HCT116 (cell line): ENCODE results near the gene GSTA3. TPM values are rescaled to one million over a fixed set of nuclear protein-coding genes. Genes with fewer than 3 reads are reported as not detected.
"Not testable (repeated sequence)": the region's sequence is repeated elsewhere in the genome, so short reads cannot be mapped to it uniquely, and the experiment has no call there.

ENCODE experiments used
- ATAC-seq: fragments of 200-7000 bp; cut with Tn5 transposase; 2 replicates; pipeline ENCODE4 v1.9.1; 2020; ENCODE audit warnings: mild to moderate bottlenecking, moderate library complexity
- BruUV-seq: library from RNA; stranded (reverse); fragments of 400-500 nt; replicated peaks from 2 replicates; lab custom pipeline; 2021; lab: Mats Ljungman, UMichigan
- CTCF ChIA-PET: fragments of 300-600 bp; sonication (Branson Sonifier 250); formaldehyde crosslinking; loops from one replicate; lab custom pipeline; 2021; ENCODE audit warnings: antibody characterized with exemption; lab: Charles Lee
- POLR2A ChIA-PET: fragments of 300-600, 350-600 bp; sonication (Branson Sonifier 250); formaldehyde crosslinking; loops from one replicate; lab custom pipeline; 2021; ENCODE audit warnings: antibody characterized with exemption; lab: Charles Lee
- RAD21 ChIA-PET, 2 experiments: fragments of 300-600 bp; sonication (Branson Sonifier 250); formaldehyde crosslinking; loops; one replicate each; lab custom pipeline; 2023; ENCODE audit warnings: low total read pairs in 2 of 2; ENCODE audit not compliant: uncharacterized antibody in 2 of 2, unreplicated experiment in 2 of 2, low non-redundant PET in 1 of 2; lab: Charles Lee
- DNase-seq: peaks from one replicate; pipeline ENCODE4 v3.0.0-alpha.2; 2010; ENCODE audit warnings: low read depth, low spot score
- H2AFZ ChIP-seq: fragments of 200-600 bp; shearing (Covaris generic), sonication (generic); 2 replicates; pipeline ENCODE4 v1.6.1; 2017; ENCODE audit warnings: low read depth, mixed run types, mixed read lengths, antibody characterized with exemption, low read length; ENCODE audit not compliant: poor library complexity, severe bottlenecking
- H3K27ac ChIP-seq: 2 replicates; pipeline ENCODE4 v1.5.1; 2012; ENCODE audit warnings: low read depth, low read length
- H3K27me3 ChIP-seq: fragments of 200-600 bp; sonication (generic); 2 replicates; pipeline ENCODE4 v1.6.1; 2016; ENCODE audit warnings: mixed run types, low read length, mixed read lengths; ENCODE audit not compliant: insufficient read depth
- H3K36me3 ChIP-seq, 2 experiments: fragments of 200-500 bp in 1 of 2; fragments of 200-600 bp in 1 of 2; sonication (Bioruptor generic) in 1 of 2; sonication (generic) in 1 of 2; 2 replicates each; pipeline versions ENCODE4 v1.5.1 to v1.6.1; 2014 to 2016; ENCODE audit warnings: low read length in 2 of 2, inconsistent platforms in 1 of 2, mixed read lengths in 1 of 2, mixed run types in 1 of 2; ENCODE audit not compliant: insufficient read depth in 2 of 2, control insufficient read depth in 1 of 2
- H3K4me1 ChIP-seq, 2 experiments: fragments of 200-600 bp in 1 of 2; sonication (generic) in 1 of 2; 2 replicates each; pipeline versions ENCODE4 v1.5.1 to v1.6.1; 2012 to 2017; ENCODE audit warnings: low read length in 2 of 2, inconsistent platforms in 1 of 2, mild to moderate bottlenecking in 1 of 2, mixed read lengths in 1 of 2, mixed run types in 1 of 2, moderate library complexity in 1 of 2; ENCODE audit not compliant: insufficient read depth in 2 of 2, control insufficient read depth in 1 of 2
- H3K4me2 ChIP-seq: fragments of 200-600 bp; sonication (generic); 2 replicates; pipeline ENCODE4 v1.6.1; 2017; ENCODE audit warnings: mixed run types, low read length, mixed read lengths
- H3K4me3 ChIP-seq, 2 experiments: fragments of 200-600 bp in 1 of 2; sonication (generic) in 1 of 2; replicated peaks in 1 of 2; 2 replicates each; pipeline ENCODE4 v1.5.1; 2011 to 2016; ENCODE audit warnings: low read length in 2 of 2, control low read depth in 1 of 2, low read depth in 1 of 2, mild to moderate bottlenecking in 1 of 2, mixed read lengths in 1 of 2, mixed run types in 1 of 2
- H3K79me2 ChIP-seq: fragments of 200-600 bp; sonication (generic); 2 replicates; pipeline ENCODE4 v1.6.1; 2017; ENCODE audit warnings: mild to moderate bottlenecking, mixed run types, low read length, moderate library complexity, mixed read lengths; ENCODE audit not compliant: insufficient read depth
- H3K9ac ChIP-seq: fragments of 200-600 bp; sonication (generic); 2 replicates; pipeline ENCODE4 v1.6.1; 2016; ENCODE audit warnings: low read length, mixed read lengths
- H3K9me2 ChIP-seq: fragments of 200-600 bp; sonication (generic), shearing (Covaris generic); 2 replicates; pipeline ENCODE4 v1.6.1; 2017; ENCODE audit warnings: mixed run types, mild to moderate bottlenecking, moderate library complexity; ENCODE audit not compliant: insufficient read depth
- H3K9me3 ChIP-seq, 2 experiments: fragments of 200-500 bp in 1 of 2; fragments of 200-600 bp in 1 of 2; sonication (Bioruptor generic) in 1 of 2; sonication (generic) in 1 of 2; 2 replicates each; pipeline ENCODE4 v1.6.1; 2014 to 2017; ENCODE audit warnings: low read length in 2 of 2, mixed read lengths in 2 of 2, inconsistent platforms in 1 of 2, low read depth in 1 of 2, mild to moderate bottlenecking in 1 of 2, mixed run types in 1 of 2, moderate library complexity in 1 of 2; ENCODE audit not compliant: control insufficient read depth in 1 of 2, insufficient read depth in 1 of 2
- H4K20me1 ChIP-seq: fragments of 200-600 bp; sonication (generic), shearing (Covaris generic); 2 replicates; pipeline ENCODE4 v1.6.1; 2017; ENCODE audit warnings: mixed run types, mild to moderate bottlenecking, moderate library complexity; ENCODE audit not compliant: insufficient read depth
- CBX3 ChIP-seq: IDR thresholded peaks from 2 replicates; pipeline ENCODE4 v1.6.1; 2012; ENCODE audit warnings: low read depth
- CEBPB ChIP-seq: IDR thresholded peaks from 2 replicates; pipeline ENCODE4 v1.6.1; 2012; ENCODE audit warnings: low read depth
- ELF1 ChIP-seq: IDR thresholded peaks from 2 replicates; pipeline ENCODE4 v1.6.1; 2012; ENCODE audit warnings: low read depth, borderline replicate concordance
- EZH2 ChIP-seq: fragments of 200-600 bp; sonication (generic); IDR thresholded peaks from 2 replicates; pipeline ENCODE4 v1.6.1; 2017; ENCODE audit warnings: antibody characterized with exemption, mixed run types
- FOSL1 ChIP-seq: IDR thresholded peaks from 2 replicates; pipeline ENCODE4 v1.6.1; 2012; ENCODE audit warnings: low read depth
- JUND ChIP-seq: IDR thresholded peaks from 2 replicates; pipeline ENCODE4 v1.6.1; 2012
- POLR2A ChIP-seq: IDR thresholded peaks from 2 replicates; pipeline ENCODE4 v1.7.0; 2011; ENCODE audit warnings: borderline replicate concordance; ENCODE audit not compliant: insufficient read depth, insufficient read length; ENCODE audit errors: extremely low read depth
- SIN3A ChIP-seq: IDR thresholded peaks from 2 replicates; pipeline ENCODE4 v1.6.1; 2012; ENCODE audit warnings: low read depth
- SP1 ChIP-seq: IDR thresholded peaks from 2 replicates; pipeline ENCODE4 v1.6.1; 2012; ENCODE audit warnings: low read depth
- TCF7L2 ChIP-seq: IDR thresholded peaks from 2 replicates; pipeline ENCODE4 v1.7.0; 2011; ENCODE audit warnings: borderline replicate concordance, inconsistent platforms; ENCODE audit not compliant: insufficient read depth, insufficient read length; ENCODE audit errors: extremely low read depth
- YY1 ChIP-seq: IDR thresholded peaks from 2 replicates; pipeline ENCODE4 v1.6.1; 2011; ENCODE audit warnings: low read length, low read depth, moderate library complexity, mild to moderate bottlenecking; ENCODE audit not compliant: insufficient replicate concordance; ENCODE audit errors: extremely low read depth
- ZNF274 ChIP-seq: fragments of 200-500 bp; sonication (Bioruptor generic); IDR thresholded peaks from 2 replicates; pipeline ENCODE4 v1.6.1; 2014; ENCODE audit warnings: mild to moderate bottlenecking, low read depth, low read length, inconsistent platforms
- intact Hi-C: fragments of 100-400 bp; cut with micrococcal nuclease; formaldehyde crosslinking; loops from 2 replicates; pipeline ENCODE4 v1.10.0; 2022
- total RNA-seq: library from RNA; stranded (reverse); gene quantifications from one replicate; pipeline ENCODE4 v1.2.1, GENCODE V29; 2021; ENCODE audit not compliant: unreplicated experiment
- TF ChIP-seq, protein P1 (sequence below): IDR thresholded peaks from 2 replicates; pipeline ENCODE4 v1.6.1; 2012
- TF ChIP-seq, protein P2 (sequence below): IDR thresholded peaks from 2 replicates; pipeline ENCODE4 v1.6.1; 2012; ENCODE audit warnings: low read depth

GSTA3 gene
- total RNA-seq, 1 experiment from 2014 or later: not detected

DNA sequence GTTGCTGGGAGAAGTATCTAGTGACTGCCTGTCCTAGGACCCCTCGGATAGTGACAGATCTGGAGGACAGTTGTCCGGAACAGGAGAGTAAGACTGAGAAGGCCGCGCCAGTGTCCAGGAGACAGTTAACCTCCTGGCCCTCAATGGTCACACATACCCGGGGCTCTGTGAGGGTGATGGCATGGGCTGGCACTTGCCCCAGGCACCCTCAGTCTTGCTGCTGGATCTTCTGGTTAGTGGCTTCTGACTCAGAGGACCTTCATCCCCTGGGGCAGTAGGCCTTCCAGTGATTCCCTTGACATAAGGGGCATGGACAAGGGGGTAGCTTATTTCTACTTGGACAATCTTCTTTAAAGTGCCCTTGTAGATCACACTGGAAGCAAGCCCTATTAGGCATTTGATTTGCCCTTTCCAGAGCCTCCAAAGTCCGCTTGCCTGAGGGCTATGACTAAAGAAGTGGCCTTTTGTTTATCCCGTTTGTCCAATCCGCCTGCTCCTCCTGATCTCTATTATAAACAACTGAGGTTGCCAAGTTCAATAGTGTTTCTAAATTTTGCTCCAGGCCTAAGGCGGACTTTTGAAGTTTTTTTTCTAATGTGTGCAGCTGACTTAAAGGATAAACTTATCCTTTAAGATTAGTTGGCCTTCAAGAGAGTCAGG, 8.7 kb upstream of the GSTA3 start:
- H3K36me3 ChIP-seq, H3K4me3 ChIP-seq, H3K9me2 ChIP-seq, POLR2A ChIA-PET, ATAC-seq, H3K4me1 ChIP-seq, H3K27ac ChIP-seq, CTCF ChIA-PET, H3K4me2 ChIP-seq, H4K20me1 ChIP-seq, H3K27me3 ChIP-seq, H3K9ac ChIP-seq, H3K9me3 ChIP-seq, BruUV-seq, DNase-seq, H3K79me2 ChIP-seq, H2AFZ ChIP-seq, RAD21 ChIA-PET, intact Hi-C loops: not testable (repeated sequence)
- peak; percentile 8; the same call in 1 of the 2 replicates for TF ChIP-seq FOSL1
- 0 out of 2 replicates have a peak, but pooled peaks have one; percentile 12 for TF ChIP-seq SP1
- 0 out of 2 replicates have a peak, but pooled peaks have one; percentile 26 for TF ChIP-seq JUND

DNA sequence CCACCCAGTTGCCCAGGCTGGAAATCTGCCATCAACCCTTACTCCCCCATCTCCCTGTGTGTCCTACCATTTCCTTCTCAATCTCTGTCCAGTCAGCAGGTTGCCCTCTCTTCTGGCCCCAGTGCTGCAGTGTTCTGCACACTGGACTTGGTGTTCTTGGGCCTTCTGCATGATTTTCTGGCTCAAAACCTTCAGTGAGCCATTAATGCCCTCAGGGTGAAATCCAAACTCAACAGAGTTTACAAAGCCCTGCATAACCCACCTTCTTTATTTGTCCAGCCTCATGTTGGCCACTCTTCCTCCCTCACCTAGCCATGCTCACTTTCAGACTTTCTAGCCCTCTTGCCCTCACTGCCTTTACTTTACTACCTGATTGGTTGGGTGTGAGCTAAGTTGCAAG, 5.0 kb upstream of the GSTA3 start:
- no peaks in the 10 kb centered on the region for H3K36me3 ChIP-seq
- no peak overlapping the region for H3K27ac ChIP-seq
- H3K9ac ChIP-seq: no peak overlapping the region
- DNase-seq (no peak), ATAC-seq (no peak)
- intact Hi-C loops: no loop called here
- no peak overlapping the region for H2AFZ ChIP-seq
- no peaks in the 10 kb centered on the region for H3K9me2 ChIP-seq
- no peak overlapping the region for H3K4me2 ChIP-seq
- no TSS peak for BruUV-seq
- ChIA-PET POLR2A (no interaction called here), RAD21 (no interaction called here), CTCF (no interaction called here)
- H3K4me3 ChIP-seq: no peak overlapping the region
- H3K79me2 ChIP-seq: no peaks in the 10 kb centered on the region
- no peaks in the 10 kb centered on the region for H3K9me3 ChIP-seq
- H3K4me1 ChIP-seq: peaks cover 0 to 8% of the 10 kb centered on the region in 2 experiments; a peak in 2 of 4 replicates
- TF ChIP-seq SIN3A: no peak
- no peak for TF ChIP-seq CBX3
- TF ChIP-seq POLR2A: no peak
- no peak for TF ChIP-seq TCF7L2
- TF ChIP-seq YY1: no peak
- TF ChIP-seq EZH2: no peak
- TF ChIP-seq ZNF274: no peak
- TF ChIP-seq FOSL1: no peak
- TF ChIP-seq CEBPB: no peak
- no peak for TF ChIP-seq ELF1
- TF ChIP-seq, protein P1, sequence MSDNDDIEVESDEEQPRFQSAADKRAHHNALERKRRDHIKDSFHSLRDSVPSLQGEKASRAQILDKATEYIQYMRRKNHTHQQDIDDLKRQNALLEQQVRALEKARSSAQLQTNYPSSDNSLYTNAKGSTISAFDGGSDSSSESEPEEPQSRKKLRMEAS: no peak
- TF ChIP-seq, protein P2, sequence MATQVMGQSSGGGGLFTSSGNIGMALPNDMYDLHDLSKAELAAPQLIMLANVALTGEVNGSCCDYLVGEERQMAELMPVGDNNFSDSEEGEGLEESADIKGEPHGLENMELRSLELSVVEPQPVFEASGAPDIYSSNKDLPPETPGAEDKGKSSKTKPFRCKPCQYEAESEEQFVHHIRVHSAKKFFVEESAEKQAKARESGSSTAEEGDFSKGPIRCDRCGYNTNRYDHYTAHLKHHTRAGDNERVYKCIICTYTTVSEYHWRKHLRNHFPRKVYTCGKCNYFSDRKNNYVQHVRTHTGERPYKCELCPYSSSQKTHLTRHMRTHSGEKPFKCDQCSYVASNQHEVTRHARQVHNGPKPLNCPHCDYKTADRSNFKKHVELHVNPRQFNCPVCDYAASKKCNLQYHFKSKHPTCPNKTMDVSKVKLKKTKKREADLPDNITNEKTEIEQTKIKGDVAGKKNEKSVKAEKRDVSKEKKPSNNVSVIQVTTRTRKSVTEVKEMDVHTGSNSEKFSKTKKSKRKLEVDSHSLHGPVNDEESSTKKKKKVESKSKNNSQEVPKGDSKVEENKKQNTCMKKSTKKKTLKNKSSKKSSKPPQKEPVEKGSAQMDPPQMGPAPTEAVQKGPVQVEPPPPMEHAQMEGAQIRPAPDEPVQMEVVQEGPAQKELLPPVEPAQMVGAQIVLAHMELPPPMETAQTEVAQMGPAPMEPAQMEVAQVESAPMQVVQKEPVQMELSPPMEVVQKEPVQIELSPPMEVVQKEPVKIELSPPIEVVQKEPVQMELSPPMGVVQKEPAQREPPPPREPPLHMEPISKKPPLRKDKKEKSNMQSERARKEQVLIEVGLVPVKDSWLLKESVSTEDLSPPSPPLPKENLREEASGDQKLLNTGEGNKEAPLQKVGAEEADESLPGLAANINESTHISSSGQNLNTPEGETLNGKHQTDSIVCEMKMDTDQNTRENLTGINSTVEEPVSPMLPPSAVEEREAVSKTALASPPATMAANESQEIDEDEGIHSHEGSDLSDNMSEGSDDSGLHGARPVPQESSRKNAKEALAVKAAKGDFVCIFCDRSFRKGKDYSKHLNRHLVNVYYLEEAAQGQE: no peak
- H4K20me1 ChIP-seq: no peaks in the 10 kb centered on the region
- H3K27me3 ChIP-seq: no peaks in the 10 kb centered on the region
